GM18873 (cell line): ENCODE data around the gene ATP10B.

Source experiments
- ATAC-seq: cut with Tn5 transposase; IDR thresholded peaks from one replicate; pipeline ENCODE4 v1.9.1; 2021; ENCODE audit warnings: mild to moderate bottlenecking, moderate library complexity, moderate number of reproducible peaks; ENCODE audit not compliant: unreplicated experiment, low FRiP score

Gene ATP10B

GRCh38 chr5:160697281-160697680 is 154.7 kb downstream of the ATP10B start:
- no peak for ATAC-seq

GRCh38 chr5:160694896-160695295 is 157.1 kb downstream of the ATP10B start:
- no peak for ATAC-seq

GRCh38 chr5:160693831-160694465 is 158.1 kb downstream of the ATP10B start:
- no peak for ATAC-seq

- ATAC-seq, result no peak
Observed at GRCh38 chr5:160692271-160692670, 159.7 kb downstream of the ATP10B start.

GRCh38 chr5:160685695-160686094 is 166.3 kb downstream of the ATP10B start:
- ATAC-seq, result no peak

- no peak for ATAC-seq
Observed at GRCh38 chr5:160685219-160685618, 166.8 kb downstream of the ATP10B start.

GRCh38 chr5:160679567-160680309 is 172.3 kb downstream of the ATP10B start:
- no peak for ATAC-seq

- no peak for ATAC-seq
Observed at GRCh38 chr5:160675988-160676387, 176.0 kb downstream of the ATP10B start.

- no peak for ATAC-seq
Observed at GRCh38 chr5:160674901-160675300, 177.1 kb downstream of the ATP10B start.

- ATAC-seq, result no peak
Observed at GRCh38 chr5:160672521-160672920, 179.5 kb downstream of the ATP10B start.

- ATAC-seq, result no peak
Observed at GRCh38 chr5:160668356-160668755, 183.7 kb downstream of the ATP10B start.

GRCh38 chr5:160667160-160667559 is 184.9 kb downstream of the ATP10B start:
- no peak for ATAC-seq

GRCh38 chr5:160665460-160665859 is 186.6 kb downstream of the ATP10B start:
- ATAC-seq, result no peak

- ATAC-seq, result no peak
Observed at GRCh38 chr5:160660132-160660531, 191.9 kb downstream of the ATP10B start.

GRCh38 chr5:160657622-160658458 is 194.2 kb downstream of the ATP10B start:
- ATAC-seq, result no peak

- ATAC-seq, result no peak
Observed at GRCh38 chr5:160657068-160657507, 194.9 kb downstream of the ATP10B start.

GRCh38 chr5:160655717-160656116 is 196.3 kb downstream of the ATP10B start:
- ATAC-seq, result no peak

- no peak for ATAC-seq
Observed at GRCh38 chr5:160651692-160652645, 200.0 kb downstream of the ATP10B start.

GRCh38 chr5:160649304-160649703 is 202.7 kb downstream of the ATP10B start:
- ATAC-seq, result peak; percentile 53

GRCh38 chr5:160646033-160646432 is 206.0 kb downstream of the ATP10B start:
- ATAC-seq, result no peak
